GM13977 (cell line): ENCODE results near the gene C4B.
"Not testable (repeated sequence)": the region's sequence is repeated elsewhere in the genome, so short reads cannot be mapped to it uniquely, and the experiment has no call there.

ENCODE experiments used
- DNase-seq: peaks from one replicate; pipeline ENCODE4 v3.0.0; 2012; ENCODE audit warnings: low spot score
- in situ Hi-C: fragments of 300-500 bp; cut with MboI; formaldehyde crosslinking; loops from one replicate; pipeline ENCODE4 v1.12.0; 2022; ENCODE audit warnings: low sequenced_read_pairs, low pct_unique_long_range_greater_than_20kb, mixed read lengths, inconsistent platforms; ENCODE audit not compliant: unreplicated experiment
- TF ChIP-seq, protein P1 (sequence below): IDR thresholded peaks from 2 replicates; pipeline ENCODE4 v1.5.1; 2012; ENCODE audit warnings: mild to moderate bottlenecking, control low read depth; ENCODE audit not compliant: insufficient read depth; ENCODE audit errors: extremely low read depth, missing control alignments

The C4B gene

DNA sequence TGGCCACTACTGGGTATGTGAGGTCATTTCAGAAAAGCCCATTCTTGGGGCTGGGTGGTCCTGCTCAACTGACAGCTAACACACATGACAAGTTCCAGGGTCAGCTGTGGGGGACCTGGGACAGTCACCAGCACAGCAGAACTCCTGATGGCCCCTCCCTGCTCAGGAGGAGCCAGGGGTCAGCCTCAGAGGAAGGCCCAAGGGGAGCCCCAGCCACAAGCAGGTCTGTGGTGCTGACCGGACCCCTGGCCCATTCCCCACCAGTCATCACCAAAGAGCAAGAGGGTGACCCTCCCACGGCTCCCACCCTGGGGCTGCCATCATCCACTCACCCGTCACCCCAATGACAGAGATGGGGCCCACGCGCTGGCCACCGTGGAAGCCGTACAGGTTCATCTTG lies 41.7 kb downstream of the C4B start:
- TF ChIP-seq, protein P1, sequence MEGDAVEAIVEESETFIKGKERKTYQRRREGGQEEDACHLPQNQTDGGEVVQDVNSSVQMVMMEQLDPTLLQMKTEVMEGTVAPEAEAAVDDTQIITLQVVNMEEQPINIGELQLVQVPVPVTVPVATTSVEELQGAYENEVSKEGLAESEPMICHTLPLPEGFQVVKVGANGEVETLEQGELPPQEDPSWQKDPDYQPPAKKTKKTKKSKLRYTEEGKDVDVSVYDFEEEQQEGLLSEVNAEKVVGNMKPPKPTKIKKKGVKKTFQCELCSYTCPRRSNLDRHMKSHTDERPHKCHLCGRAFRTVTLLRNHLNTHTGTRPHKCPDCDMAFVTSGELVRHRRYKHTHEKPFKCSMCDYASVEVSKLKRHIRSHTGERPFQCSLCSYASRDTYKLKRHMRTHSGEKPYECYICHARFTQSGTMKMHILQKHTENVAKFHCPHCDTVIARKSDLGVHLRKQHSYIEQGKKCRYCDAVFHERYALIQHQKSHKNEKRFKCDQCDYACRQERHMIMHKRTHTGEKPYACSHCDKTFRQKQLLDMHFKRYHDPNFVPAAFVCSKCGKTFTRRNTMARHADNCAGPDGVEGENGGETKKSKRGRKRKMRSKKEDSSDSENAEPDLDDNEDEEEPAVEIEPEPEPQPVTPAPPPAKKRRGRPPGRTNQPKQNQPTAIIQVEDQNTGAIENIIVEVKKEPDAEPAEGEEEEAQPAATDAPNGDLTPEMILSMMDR: no peak
- in situ Hi-C loops: no loop called here
- no peak for DNase-seq

DNA sequence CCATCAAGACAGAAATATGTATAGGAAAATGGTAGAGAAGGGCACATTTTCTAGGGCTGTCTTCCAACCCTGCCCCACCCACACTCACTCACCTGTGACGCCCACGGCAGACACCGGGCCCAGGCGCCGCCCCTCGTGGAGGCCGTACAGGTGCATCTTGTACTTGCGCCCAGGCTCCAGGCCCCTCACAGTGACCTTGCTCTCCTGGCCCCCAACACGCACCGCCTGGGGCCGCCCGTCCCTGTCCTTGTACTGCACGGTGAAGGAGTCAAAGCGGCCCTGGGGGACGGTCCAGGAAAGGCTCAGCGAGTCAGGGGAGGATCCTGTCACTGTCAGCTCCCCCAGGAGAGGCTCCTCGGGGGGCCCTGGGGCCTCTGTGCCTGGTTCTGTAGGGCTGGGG lies 43.4 kb downstream of the C4B start:
- in situ Hi-C loops: no loop called here

DNA sequence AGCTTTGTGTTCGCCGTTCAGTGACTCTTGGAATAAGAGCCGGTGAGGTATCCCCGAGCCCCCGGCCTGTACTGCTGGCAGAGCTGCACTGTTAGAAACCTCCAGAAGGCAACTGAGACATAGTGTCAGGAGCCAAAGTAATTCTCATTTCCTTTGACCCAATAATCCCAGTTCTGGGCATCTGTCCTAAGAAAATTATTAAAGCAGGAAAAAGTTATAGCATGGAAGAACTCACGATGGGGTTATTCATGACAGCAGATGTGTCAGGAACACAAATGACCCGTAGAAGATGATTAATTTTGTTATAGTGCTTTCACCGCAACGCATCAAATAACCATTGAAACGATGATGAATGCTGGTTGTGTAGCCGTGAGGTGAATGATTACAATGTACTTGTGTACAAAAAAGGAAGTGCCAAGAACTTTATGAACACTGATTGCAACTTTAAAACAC lies 43.9 kb downstream of the C4B start:
- TF ChIP-seq, protein P1: no peak
- in situ Hi-C loops: no loop called here

More for the DNA sequence above, 43.4 kb downstream of the C4B start:
- DNase-seq: no peak
- TF ChIP-seq, protein P1: no peak

DNA sequence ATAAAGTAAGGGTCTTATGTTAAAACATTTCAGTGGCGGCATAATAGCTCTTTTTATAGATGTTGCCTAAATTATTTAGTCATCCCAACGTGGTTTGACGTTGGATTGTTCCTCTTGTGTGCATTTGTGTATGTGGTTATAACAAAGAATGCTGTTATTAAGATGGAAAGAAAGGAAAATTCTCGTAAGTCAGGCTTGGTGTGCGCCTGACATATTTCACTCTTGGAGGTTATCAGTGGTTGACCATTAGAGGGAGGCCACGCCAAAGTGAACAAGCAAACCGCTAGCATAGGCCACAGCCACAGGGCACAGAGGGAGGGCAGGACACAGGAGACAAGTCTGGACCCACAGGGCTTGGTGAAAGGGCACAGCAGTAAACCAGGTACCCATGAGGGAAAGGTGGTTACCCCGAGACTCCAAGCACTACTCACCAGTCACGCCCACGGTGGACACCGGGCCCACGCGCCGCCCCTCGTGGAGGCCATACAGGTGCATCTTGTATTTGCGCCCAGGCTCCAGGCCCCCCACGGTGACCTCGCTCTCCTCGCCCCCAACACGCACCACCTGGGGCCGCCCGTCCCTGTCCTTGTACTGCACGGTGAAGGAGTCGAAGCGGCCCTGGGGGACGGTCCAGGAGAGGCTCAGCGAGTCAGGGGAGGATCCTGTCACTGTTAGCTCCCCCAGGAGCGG lies 46.5 kb downstream of the C4B start:
- DNase-seq: no peak
- in situ Hi-C loops: no loop called here
- TF ChIP-seq, protein P1: no peak

More for the DNA sequence above, 43.9 kb downstream of the C4B start:
- DNase-seq: no peak

DNA sequence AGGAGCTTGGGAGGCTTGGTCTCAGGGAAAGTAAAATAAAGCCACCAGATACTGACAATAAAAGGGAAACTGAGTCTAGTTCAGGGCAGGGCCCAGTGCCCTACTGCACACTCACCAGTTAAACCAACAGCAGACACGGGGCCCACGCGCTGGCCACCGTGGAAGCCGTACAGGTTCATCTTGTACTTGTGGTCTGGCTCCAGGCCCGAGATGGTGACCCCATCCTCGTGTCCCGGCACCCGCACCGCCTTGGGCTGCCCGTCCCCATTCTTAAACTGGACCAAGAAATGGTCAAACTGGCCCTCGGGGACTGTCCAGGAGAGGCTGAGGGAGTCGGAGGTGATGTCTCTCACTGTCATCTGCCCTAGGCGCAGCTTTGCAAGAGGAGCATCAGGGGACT lies 50.1 kb downstream of the C4B start:
- DNase-seq: no peak
- in situ Hi-C loops: no loop called here
- TF ChIP-seq, protein P1: no peak

DNA sequence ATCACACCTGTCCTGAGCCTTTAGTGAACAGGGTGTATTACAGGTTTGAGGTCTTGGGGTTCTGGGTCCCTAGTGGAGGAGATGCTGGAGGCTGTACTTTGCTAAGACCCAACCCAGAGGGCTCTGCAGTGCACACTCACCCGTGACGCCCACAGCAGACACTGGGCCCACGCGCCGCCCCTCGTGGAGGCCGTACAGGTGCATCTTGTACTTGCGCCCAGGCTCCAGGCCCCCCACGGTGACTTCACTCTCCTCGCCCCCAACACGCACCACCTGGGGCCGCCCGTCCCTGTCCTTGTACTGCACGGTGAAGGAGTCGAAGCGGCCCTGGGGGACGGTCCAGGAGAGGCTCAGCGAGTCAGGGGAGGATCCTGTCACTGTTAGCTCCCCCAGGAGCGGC lies 52.9 kb downstream of the C4B start:
- in situ Hi-C loops, DNase-seq: not testable (repeated sequence)

DNA sequence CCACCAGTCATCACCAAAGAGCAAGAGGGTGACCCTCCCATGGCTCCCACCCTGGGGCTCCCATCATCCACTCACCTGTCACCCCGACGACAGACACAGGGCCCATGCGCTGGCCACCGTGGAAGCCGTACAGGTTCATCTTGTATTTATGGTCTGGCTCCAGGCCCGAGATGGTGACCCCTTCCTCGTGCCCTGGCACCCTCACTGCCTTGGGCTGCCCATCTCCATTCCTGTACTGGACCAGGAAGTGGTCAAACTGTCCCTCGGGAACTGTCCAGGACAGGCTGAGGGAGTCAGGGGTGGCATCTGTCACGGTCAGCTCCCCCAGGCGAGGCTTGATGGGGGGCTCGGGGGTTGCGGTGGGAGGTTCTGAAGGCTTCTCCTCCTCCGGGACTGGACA lies 53.7 kb downstream of the C4B start:
- in situ Hi-C loops, DNase-seq: not testable (repeated sequence)

DNA sequence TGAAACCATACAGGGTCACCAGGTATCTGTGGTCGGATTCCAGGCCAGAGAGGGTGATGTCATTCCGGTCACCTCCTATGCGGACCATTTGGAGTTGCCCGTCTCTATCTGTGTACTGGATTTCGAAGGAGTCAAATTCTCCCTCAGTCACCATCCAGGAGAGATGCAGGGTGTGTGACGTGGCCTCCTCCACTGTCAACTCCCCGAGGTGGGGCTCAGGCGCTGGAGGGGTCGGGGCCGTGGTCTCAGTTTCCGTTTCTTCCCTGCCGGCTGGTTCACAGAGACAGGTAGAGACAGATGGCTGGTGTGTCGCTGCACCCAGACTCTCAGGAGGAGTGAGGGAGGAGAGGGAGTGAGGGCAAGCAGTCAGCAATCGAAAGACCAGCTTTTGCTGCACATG lies 54.3 kb downstream of the C4B start:
- in situ Hi-C loops: no loop called here
- TF ChIP-seq, protein P1: no peak
- DNase-seq: no peak
